Gastroesophageal sphincter (tissue), 3 donors: ENCODE results near the gene NR2F2.

Experiments used
- CTCF ChIP-seq, 4 experiments: fragments of 200-600 bp in 2 of 4; fragments of 450-650 bp in 2 of 4; sonication (generic) in 1 of 4; IDR thresholded peaks; one replicate each; pipeline ENCODE4 v1.5.1; 2017 to 2019; ENCODE audit warnings: antibody characterized with exemption in 4 of 4, mild to moderate bottlenecking in 2 of 4, moderate library complexity in 2 of 4
- EP300 ChIP-seq: sonication (generic); formaldehyde crosslinking; IDR thresholded peaks from one replicate; pipeline ENCODE4 v1.6.1; 2017; ENCODE audit warnings: antibody characterized with exemption, mild to moderate bottlenecking
- POLR2A ChIP-seq, 2 donors: fragments of 450-650 bp; IDR thresholded peaks; one replicate each; pipeline ENCODE4 v1.6.1; 2017; ENCODE audit warnings: antibody characterized with exemption in 2 of 2, mild to moderate bottlenecking in 2 of 2, moderate library complexity in 1 of 2
- POLR2AphosphoS5 ChIP-seq: sonication (generic); formaldehyde crosslinking; IDR thresholded peaks from one replicate; pipeline ENCODE4 v1.6.1; 2017; ENCODE audit warnings: antibody characterized with exemption

DNA sequence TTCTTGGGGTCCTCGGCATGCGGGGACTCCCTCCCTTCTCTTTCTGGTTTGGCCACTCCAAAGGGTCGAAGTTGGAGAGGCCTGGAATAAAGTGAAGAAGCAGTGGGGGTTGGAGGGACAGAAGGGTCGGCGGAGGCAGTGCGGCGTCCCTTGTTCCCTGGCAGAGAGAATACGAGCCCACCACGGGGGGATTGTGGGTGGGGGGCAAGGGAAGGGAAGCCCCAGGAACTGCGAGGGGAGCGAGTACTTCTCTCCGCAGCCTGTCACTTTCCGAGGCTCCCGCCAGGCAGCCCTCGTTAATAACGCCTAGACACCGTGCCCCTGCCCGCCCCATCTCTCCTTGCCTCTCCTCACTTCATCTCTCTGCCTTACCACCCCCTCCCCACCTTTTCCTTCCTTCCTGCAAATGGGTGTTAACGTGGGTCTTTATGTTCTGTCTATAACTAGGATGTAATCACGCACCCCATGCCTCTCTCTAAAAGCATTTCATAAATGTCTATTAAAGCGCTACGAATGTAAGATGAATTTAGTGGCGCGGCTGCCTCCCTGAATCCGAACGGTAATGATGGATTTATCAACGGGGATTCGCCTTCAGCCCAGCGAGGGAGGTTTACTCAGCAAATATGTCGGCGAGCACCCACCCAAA lies 13.7 kb downstream of the NR2F2 start:
- no peak for TF ChIP-seq CTCF (IDR thresholded peaks at IDR 0.05)
- TF ChIP-seq POLR2AphosphoS5 = no peak
- no peak for TF ChIP-seq POLR2A (IDR thresholded peaks at IDR 0.05)
- TF ChIP-seq EP300 = no peak
